Breast epithelium (tissue), 4 donors: Measurements from ENCODE around the gene SLC22A15. TPM values are rescaled to one million over a fixed set of nuclear protein-coding genes. Genes with fewer than 3 reads are reported as not detected.
"Not testable (repeated sequence)": the region's sequence is repeated elsewhere in the genome, so short reads cannot be mapped to it uniquely, and the experiment has no call there.

Source experiments
- DNase-seq, 2 donors: peaks; one replicate each; pipeline ENCODE4 v3.0.0-alpha.2; 2019; ENCODE audit warnings: low spot score in 2 of 2
- H3K27ac ChIP-seq, 2 donors: fragments of 200-600 bp; sonication (generic) in 1 of 2; one replicate each; pipeline ENCODE4 v1.5.1; 2016 to 2019; ENCODE audit warnings: mild to moderate bottlenecking in 1 of 2
- H3K27me3 ChIP-seq, 2 donors: fragments of 200-600 bp; sonication (generic) in 1 of 2; one replicate each; pipeline versions ENCODE4 v1.5.1 to v1.6.0; 2017 to 2019; ENCODE audit warnings: control low read depth in 1 of 2, mild to moderate bottlenecking in 1 of 2
- H3K36me3 ChIP-seq: fragments of 200-600 bp; one replicate; pipeline ENCODE4 v1.5.1; 2019
- H3K4me1 ChIP-seq, 2 donors: fragments of 200-600 bp; sonication (generic); one replicate each; pipeline ENCODE4 v1.5.1; 2016 to 2019; ENCODE audit warnings: control low read depth in 1 of 2
- H3K4me3 ChIP-seq, 3 donors: fragments of 200-600 bp; sonication (generic); 1 replicate in 2 of 3; 2 replicates in 1 of 3; pipeline ENCODE4 v1.5.1; 2016 to 2019; ENCODE audit warnings: mild to moderate bottlenecking in 3 of 3, moderate library complexity in 2 of 3
- H3K9me3 ChIP-seq, 2 donors: fragments of 200-600 bp; sonication (generic) in 1 of 2; one replicate each; pipeline ENCODE4 v1.5.1; 2016 to 2019; ENCODE audit warnings: control low read depth in 1 of 2
- CTCF ChIP-seq, 3 donors: fragments of 450-650 bp; IDR thresholded peaks; one replicate each; pipeline ENCODE4 v1.5.1; 2016 to 2017; ENCODE audit warnings: antibody characterized with exemption in 3 of 3, mild to moderate bottlenecking in 3 of 3, moderate library complexity in 3 of 3
- POLR2A ChIP-seq: fragments of 450-650 bp; IDR thresholded peaks from one replicate; pipeline ENCODE4 v1.6.1; 2016; ENCODE audit warnings: antibody characterized with exemption, mild to moderate bottlenecking, moderate library complexity
- POLR2AphosphoS5 ChIP-seq, 3 donors: sonication (generic); formaldehyde crosslinking; IDR thresholded peaks; one replicate each; pipeline ENCODE4 v1.6.1; 2017; ENCODE audit warnings: antibody characterized with exemption in 3 of 3
- intact Hi-C: fragments of 100-400 bp; cut with DNase I; formaldehyde crosslinking; loops from one replicate; pipeline ENCODE4 v1.15.1; 2023; ENCODE audit warnings: low total_unique reads
- total RNA-seq, 3 donors: library from RNA; depleted of rRNA; stranded (reverse); fragments of >200 nt; gene quantifications; one replicate each; pipeline ENCODE4 v1.1.0, GENCODE V29; 2016

The SLC22A15 gene
- total RNA-seq, 3 donors from 2014 or later, result 5.6 to 10.1 (median 7.8) TPM

DNA sequence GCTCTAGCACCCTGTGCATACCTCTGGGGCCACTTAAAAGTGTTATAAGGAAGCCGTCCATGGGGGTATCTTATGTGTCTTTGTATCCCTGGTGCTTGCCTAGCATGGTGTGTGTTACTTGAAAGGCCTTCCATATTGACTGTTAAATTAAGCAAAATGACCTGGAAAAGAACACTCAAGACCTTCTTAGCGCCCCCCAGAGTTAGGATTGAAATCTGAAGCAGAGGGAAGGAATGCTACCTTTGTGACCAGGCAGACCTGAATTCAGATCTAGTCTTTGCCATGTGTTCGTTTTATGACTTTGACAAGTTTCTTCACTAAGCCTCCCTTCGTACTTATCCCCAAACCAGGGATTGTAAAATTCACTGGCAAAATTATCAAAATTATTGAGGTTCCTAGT is 59.9 kb downstream of the SLC22A15 start:
- TF ChIP-seq POLR2AphosphoS5 (IDR thresholded peaks at IDR 0.05), result no peak
- no peak for TF ChIP-seq CTCF (IDR thresholded peaks at IDR 0.05)
- DNase-seq, result no peak
- intact Hi-C loops, result loop anchor here (5.0 kb wide), 1 partner anchor 1551 kb away; no protein-coding TSS in a partner anchor
- H3K36me3 ChIP-seq, result no peaks in the 10 kb centered on the region
- no peaks in the 10 kb centered on the region for H3K4me1 ChIP-seq
- H3K27ac ChIP-seq, result no peak overlapping the region
- H3K4me3 ChIP-seq, result no peak overlapping the region
- H3K9me3 ChIP-seq, result no peaks in the 10 kb centered on the region
- H3K27me3 ChIP-seq, result no peaks in the 10 kb centered on the region

DNA sequence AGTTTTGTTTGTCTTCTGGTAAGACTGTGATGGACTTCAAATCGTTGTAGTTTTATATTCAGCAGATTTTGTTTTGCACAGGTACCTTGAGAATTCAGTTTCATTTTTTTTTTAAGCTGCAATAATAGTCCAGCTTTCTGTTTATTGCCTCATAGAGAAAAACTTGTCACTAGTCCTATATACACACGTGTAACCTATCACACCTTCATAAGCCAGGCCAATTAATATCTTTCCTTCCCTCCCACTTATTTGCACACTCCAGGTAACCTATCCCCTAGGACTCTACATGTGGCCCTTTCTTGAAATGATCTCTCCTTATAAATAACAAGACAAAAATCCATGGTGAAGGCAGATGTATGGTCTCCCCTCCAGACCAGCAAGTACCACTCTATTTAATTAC is 62.4 kb downstream of the SLC22A15 start:
- Histone ChIP-seq H3K4me1 (no peaks in the 10 kb centered on the region), H3K27me3 (no peaks in the 10 kb centered on the region), H3K9me3 (no peaks in the 10 kb centered on the region), H3K27ac (no peak overlapping the region), H3K36me3 (no peaks in the 10 kb centered on the region), H3K4me3 (no peak overlapping the region)
- TF ChIP-seq CTCF (IDR thresholded peaks at IDR 0.05) (no peak), POLR2AphosphoS5 (IDR thresholded peaks at IDR 0.05) (no peak), POLR2A (no peak)
- no peak for DNase-seq
- intact Hi-C loops, result loop anchor here (5.0 kb wide), 1 partner anchor 1549 kb away; no protein-coding TSS in a partner anchor

DNA sequence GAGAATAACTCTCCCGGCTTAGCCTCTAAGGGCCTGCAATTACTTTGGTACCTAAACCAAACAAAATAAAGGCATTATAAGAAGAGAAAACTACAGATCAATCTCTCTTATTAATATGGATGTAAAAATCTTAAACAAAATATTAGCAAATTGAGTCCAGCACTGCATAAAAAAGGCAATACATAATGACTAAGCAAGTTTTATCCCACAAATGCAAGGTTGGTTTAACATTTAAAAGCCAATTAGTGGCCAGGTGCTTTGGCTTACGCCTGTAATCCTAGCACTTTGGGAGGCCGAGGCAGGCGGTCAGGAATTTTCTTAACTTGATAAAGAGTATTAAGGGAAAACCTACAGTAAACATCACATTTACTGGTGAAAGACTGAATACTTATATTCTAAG is 67.8 kb downstream of the SLC22A15 start:
- H3K9me3 ChIP-seq, result no peaks in the 10 kb centered on the region
- H3K4me1 ChIP-seq, result no peaks in the 10 kb centered on the region
- intact Hi-C loops, result no loop called here
- no peak for TF ChIP-seq POLR2AphosphoS5 (IDR thresholded peaks at IDR 0.05)
- no peak for TF ChIP-seq POLR2A
- TF ChIP-seq CTCF (IDR thresholded peaks at IDR 0.05), result no peak
- no peak overlapping the region for H3K27ac ChIP-seq
- H3K27me3 ChIP-seq, result no peaks in the 10 kb centered on the region
- H3K36me3 ChIP-seq, result no peaks in the 10 kb centered on the region
- no peak overlapping the region for H3K4me3 ChIP-seq
- no peak for DNase-seq

DNA sequence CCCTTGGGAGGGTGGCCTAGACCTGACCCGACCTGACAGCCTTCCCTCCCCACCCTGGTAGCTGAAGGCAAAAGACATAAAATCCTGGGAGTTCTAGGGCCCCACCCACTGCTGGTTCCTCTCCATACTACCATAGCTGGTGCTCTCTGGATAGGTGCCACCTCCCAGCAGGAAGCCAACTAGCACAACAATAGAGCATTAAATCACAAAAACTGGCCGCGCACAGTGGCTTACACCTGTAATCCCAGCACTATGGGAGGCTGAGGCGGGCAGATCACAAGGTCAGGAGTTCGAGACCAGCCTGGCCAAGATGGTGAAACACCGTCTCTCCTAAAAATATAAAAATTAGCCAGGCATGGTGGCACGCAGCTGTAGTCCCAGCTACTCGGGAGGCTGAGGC is 70.6 kb downstream of the SLC22A15 start:
- H3K27ac ChIP-seq, H3K27me3 ChIP-seq, H3K36me3 ChIP-seq, H3K9me3 ChIP-seq, DNase-seq, intact Hi-C loops, H3K4me1 ChIP-seq, H3K4me3 ChIP-seq: not testable (repeated sequence)

- H3K4me1 ChIP-seq, DNase-seq, H3K27ac ChIP-seq, H3K36me3 ChIP-seq, H3K4me3 ChIP-seq, intact Hi-C loops, H3K27me3 ChIP-seq, H3K9me3 ChIP-seq: not testable (repeated sequence)
Observed at GRCh38 chr1:116051896-116052295, 75.6 kb downstream of the SLC22A15 start.

DNA sequence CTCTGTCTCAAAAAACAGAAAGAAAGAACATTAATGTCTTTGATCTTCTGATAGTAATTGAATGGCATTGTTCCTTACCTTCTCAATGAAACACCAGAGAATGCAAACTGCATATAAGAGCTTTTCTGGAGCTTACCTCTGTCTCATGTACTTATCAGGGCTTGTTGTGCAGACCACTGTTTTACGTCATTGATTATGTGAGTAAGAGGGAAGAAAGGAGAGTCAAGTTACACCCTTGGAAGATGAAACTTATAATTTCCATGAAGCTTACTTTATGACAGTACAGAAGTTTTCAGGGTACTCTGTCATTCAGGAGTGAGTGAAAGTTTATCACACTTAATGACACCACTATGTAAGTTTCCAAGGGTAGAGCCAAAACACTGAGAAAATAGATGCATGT is 85.9 kb downstream of the SLC22A15 start:
- no peak for TF ChIP-seq CTCF (IDR thresholded peaks at IDR 0.05)
- TF ChIP-seq POLR2A, result no peak
- TF ChIP-seq POLR2AphosphoS5 (IDR thresholded peaks at IDR 0.05), result no peak
- Histone ChIP-seq H3K4me1 (no peaks in the 10 kb centered on the region), H3K27ac (no peak overlapping the region), H3K4me3 (no peak overlapping the region), H3K27me3 (no peaks in the 10 kb centered on the region), H3K9me3 (peaks cover 0 to 4% of the 10 kb centered on the region in 2 donors), H3K36me3 (no peaks in the 10 kb centered on the region)
- intact Hi-C loops, result no loop called here
- no peak for DNase-seq
